GM12873 (cell line): ENCODE data around the gene TMEM196.

Experiments used
- TF ChIP-seq, protein P1 (sequence below): IDR thresholded peaks from 2 replicates; pipeline ENCODE4 v1.5.1; 2012; ENCODE audit warnings: low read depth, mild to moderate bottlenecking, moderate library complexity, low read length, control low read depth; ENCODE audit not compliant: insufficient read depth; ENCODE audit errors: missing control alignments

TMEM196 gene

DNA sequence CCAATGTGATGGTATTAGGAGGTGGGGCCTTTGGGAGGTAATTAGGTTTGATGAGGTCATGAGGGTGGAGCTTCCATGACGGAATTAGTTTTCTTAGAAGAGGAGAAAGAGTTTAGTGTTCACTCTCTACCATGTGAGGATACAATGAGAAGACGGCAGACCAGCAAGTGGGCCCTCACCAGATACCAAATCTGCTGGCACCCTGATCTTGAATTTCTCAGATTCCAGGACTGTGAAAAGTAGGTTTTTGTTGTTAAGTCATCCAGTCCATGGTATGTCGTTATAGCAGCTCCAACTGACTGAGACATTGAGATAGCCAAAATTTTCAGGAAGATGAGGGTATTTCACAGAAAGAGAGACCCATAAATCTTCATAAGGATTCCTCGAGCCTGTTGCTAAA lies 3.6 kb upstream of the TMEM196 start:
- TF ChIP-seq, protein P1, sequence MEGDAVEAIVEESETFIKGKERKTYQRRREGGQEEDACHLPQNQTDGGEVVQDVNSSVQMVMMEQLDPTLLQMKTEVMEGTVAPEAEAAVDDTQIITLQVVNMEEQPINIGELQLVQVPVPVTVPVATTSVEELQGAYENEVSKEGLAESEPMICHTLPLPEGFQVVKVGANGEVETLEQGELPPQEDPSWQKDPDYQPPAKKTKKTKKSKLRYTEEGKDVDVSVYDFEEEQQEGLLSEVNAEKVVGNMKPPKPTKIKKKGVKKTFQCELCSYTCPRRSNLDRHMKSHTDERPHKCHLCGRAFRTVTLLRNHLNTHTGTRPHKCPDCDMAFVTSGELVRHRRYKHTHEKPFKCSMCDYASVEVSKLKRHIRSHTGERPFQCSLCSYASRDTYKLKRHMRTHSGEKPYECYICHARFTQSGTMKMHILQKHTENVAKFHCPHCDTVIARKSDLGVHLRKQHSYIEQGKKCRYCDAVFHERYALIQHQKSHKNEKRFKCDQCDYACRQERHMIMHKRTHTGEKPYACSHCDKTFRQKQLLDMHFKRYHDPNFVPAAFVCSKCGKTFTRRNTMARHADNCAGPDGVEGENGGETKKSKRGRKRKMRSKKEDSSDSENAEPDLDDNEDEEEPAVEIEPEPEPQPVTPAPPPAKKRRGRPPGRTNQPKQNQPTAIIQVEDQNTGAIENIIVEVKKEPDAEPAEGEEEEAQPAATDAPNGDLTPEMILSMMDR: no peak

DNA sequence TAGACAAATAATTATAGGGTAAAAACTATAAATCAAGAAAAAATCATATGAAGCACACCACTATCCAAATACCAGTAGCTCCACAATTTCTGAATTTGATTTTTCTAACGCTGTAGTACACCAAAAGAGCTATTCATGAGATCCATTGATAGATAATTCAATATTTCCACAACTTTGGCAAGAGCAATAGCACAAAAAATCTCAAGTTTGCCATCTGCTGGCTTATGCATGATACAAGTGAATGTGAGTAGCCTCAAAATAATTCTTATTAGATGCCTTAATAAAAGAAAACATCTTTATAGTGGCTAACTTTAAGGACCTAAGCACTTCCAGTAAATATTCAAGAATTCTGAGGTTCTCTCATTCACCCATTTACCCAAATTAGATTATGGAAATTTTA lies 2.2 kb upstream of the TMEM196 start:
- TF ChIP-seq, protein P1: no peak

DNA sequence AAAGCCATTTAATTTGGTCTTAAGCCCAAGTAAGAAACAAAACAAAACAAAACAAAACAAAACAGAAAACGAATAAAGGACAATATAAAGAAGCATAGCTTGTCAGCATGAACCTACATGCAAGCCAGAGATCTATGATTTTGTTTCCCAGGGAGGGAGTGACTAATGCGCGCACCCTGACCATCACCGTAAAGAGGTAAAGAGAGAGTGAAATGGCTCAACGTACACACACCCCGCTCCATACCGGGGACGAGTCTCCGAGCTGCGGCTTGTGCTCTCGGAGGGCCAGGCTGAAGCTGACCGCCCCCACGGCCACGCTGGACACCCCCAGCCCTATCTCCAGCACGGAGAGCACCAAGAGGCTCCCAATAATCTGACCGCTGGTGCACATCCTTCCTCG lies 1.1 kb downstream of the TMEM196 start:
- TF ChIP-seq, protein P1: no peak

DNA sequence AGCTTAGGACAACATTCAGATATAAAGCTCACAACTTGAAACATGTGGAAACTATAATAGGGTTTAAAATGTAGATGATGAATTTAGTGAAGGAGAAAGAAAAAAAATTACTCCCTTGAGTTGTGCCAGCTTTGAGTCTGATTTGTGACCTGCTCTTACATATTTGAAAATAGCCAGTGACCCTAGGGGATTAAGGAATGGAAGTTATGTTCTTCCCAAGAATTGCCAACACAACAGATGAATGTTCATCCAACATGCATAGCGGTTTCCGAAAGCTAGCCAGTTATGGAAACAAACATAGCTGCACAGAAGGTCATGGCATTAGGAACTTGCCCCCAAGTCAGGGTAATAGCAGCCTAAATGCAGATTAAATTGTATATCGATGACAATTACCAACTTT lies 10.8 kb downstream of the TMEM196 start:
- TF ChIP-seq, protein P1: no peak

DNA sequence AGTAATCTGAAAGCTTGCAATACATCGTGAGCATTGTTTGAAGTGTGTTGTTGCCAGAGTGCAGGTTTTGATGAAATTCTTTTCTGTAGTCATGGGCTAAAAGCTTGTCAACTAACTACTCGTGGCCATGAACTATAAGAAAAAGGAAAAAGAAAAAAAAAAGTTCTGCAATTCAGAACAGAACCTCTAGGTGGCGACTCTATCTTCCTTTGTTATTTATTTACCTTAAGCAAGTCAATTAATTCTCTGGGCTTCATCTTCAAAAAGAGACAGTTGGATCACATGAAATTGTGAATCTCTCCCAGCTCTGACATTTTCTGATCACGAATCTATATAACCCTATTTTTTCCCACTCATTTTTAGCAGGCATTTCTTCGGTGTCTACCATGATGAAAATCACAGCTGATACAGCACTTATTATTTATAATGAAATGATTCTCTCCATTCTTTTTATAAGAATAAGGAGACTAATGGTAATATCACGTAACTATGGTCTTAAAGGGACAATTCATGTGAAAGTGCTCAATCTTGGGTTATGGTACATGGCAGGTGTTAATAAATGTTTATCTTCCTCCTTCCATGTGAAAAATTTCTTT lies 18.8 kb downstream of the TMEM196 start:
- TF ChIP-seq, protein P1: peak; percentile 66

DNA sequence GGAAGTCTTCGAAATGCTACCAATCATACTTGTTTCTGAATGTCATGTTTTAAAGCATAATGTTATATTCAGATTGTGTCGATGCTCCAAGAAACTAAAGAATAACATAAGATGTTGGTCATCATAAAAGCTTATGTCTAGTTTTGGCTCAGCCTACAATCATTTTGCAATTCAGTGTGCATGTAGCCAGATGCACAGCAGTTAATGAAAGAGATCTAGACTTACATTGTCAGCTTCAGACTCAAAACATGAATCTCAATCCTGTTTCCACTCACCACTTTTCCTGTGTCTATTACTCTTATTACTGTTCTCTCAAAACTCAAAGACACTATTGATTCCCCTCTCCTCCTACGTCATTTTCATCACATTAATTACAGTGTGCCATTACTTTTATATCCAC lies 21.4 kb downstream of the TMEM196 start:
- TF ChIP-seq, protein P1: no peak

DNA sequence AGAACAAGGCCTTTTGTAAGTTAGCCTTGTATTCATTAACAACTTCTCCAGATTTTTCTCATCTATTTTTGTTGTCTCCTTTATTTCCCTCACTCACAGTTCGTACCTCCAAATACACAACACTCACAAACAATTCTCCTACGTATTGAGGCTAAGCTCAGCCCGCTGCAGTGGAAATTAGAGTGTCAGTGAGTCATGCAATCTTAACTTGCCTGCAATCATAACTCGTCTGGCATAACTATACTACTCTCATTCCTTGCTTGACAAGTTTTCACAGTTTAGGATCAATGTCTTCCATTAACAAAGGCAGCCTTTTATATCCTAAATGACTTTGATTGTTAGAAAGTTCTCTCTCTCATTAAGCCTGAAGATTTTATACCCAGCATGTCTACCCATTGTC lies 23.8 kb downstream of the TMEM196 start:
- TF ChIP-seq, protein P1: no peak
